ENCODE data around the gene PNMA1. TPM values are rescaled to one million over a fixed set of nuclear protein-coding genes. Genes with fewer than 3 reads are reported as not detected.

The PNMA1 gene
- total RNA-seq, 1 experiment from 2014 or later: 16.8 TPM

DNA sequence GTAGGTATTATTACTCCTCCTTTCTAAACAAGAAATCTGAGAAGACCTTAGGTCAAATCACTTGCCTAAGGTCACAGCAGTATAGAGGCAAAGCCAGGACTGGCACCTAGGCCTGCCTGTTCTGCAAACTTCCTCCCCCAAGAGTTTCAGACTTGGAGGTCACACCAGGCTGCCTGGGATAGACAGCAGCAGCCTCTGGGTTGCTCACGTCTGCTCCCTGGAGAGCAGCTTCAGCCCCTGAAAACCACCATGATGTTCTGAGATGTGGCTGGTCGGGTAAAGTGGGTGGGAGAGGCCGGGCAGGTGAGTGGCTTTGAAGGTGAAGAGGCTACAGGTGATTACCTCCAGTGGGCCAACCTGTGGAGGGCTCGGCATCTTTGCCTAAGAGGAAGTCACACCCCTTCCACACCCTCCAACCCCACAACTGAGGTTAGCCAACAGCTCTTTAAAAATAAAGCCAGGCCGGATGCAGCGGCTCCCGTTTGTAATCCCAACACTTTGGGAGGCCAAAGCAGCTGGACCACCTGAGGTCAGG lies 37.0 kb upstream of the PNMA1 start:
- no peak for DNase-seq (ENCODE audit: low read depth)

DNA sequence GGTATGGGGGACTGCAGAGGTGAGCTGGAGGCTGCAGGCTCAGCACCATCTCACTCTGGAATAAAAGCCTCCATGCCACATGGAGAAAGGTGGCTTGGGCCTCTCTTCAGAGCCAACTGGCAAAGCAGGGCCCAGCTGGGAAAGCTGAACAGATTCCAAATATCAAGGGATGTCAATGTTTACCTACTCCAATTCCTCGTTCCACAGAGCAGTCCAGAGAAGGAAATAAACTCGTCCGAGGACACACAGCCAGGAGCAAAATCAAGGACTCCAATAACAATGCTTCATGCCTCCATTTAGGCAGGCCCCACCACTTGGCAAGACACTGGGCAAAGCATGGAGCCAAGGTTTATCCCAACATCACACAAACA lies 36.3 kb upstream of the PNMA1 start:
- DNase-seq (ENCODE audit: low read depth): no peak

- no peak for DNase-seq (ENCODE audit: low read depth)
These were observed 35.7 kb upstream of the PNMA1 start for GRCh38 chr14:73749706-73750530.

GRCh38 chr14:73748858-73749357 lies 34.7 kb upstream of the PNMA1 start:
- DNase-seq (ENCODE audit: low read depth): no peak

DNA sequence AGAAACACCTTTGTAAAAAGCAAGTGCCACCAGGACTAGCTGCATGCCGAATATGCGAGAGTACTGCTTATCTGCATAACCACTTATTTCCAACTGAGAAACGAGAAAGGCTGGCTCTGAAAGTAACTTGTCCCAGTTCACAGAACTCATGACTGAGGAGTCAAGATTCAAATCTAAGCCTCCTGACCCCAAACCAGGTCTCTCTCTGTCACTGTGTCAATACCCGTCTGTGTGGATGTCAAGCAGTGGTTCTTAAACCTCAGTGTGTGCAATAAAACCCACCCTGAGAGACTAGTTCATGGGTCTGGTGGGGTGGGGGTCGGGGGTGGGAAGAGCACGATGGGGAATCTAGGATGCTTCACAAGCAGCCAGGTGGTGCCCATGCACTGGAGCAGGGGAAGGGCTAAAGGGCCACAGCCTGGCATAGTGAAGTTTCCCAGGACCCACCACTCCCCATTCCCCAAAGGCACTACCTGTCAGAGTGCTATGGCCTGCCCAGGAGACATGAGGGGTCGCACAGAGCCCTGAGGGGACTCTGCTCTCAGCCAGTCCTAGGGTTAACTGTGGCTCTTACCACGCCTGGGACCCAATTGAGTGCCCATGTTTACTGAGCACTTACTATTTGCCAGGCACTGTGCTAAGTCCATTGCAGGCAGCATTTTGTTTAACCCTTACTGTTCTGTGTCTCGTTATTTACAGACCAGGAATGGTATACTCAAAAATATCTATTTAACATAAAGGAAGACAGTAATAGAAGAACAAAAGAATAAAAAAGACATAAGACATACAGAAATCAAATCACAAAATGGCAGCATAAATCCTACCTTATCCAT lies 33.4 kb upstream of the PNMA1 start:
- DNase-seq (ENCODE audit: low read depth): no peak

DNA sequence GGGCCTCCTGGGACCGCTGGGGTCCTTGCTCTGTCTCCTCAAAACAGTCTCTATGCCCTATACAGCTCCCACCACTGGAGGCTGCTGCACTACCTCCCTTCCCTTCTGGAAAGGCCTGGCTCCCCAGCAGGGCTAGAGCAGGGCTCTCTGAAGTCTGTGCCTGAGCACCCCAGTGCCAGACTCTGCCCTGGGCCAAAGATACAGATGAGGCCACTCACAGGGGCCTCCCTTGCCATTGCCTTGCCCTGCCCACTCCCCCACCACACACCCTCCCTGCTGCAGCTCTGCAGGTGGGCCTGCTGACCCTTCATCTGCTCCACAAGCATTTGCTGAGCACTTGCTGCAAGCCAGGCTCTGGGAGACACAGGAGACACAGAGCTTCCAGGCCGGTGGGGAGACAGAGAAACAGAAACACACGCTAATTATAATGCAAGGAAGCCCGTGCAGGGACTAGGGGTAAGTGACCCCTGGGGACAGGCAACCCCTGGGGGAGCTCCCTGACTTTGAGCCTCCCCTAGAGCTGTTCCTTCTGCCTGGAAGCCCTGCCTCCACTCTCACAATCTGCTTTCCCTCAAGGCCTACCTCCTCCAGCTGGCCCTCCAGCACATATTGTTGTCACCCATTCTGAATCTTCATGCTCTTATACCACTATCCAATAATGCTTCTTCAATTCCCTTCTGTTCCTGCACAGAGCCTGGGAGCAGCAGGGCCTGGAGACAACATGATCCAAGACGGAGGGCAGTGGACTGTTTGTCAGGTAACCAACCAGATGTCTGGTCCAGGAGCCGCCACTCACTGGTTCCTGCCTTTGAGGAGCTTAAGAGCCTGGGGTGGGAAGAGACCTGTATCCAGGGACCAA lies 32.6 kb upstream of the PNMA1 start:
- no peak for DNase-seq (ENCODE audit: low read depth)

DNA sequence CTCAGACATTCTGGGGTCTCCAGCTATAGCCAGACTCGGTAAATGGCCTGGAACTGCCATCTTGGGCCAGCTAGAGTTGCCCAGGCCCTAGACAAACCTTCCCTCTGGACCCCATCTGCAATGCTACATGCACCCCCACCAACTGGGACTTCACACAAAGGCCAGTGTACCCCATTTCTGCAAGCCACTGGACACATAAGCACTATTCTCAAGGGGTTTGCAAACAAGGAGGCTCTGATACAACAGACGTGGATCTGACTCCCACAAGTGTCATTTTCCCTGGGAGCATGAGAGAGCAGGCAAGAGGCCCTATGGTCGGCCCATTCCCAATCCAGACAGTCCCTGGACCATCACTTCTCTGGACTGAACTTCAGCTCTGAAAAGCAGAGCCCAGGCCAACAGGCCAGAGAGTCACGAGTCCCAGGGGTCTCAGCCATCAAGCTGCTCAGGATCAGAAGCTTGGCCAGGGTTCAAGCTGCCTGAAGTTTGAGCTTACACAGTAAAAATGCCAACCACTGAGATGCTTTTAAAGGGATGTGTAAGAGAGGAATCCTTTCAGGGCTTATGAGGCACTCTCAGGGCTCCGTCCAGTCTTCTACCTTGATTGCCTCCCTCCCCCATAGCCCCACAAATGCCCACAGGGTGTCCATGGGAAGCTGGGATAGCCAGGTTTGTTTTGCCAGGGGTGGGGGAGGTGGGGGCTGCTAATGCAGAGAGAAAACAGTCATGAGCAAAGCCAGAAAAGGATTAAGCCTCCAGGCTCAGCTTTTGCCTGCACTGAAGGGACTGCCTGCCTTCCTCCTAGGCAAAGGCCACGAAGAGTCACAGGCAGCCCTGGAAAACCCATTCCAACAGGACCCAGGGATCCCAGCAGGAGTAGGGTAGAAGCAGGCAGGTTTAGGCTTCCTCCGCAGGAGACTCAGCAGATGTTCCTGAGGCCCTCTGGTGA lies 31.7 kb upstream of the PNMA1 start:
- DNase-seq (ENCODE audit: low read depth): peak; percentile 45

- DNase-seq (ENCODE audit: low read depth): no peak
These were observed 30.8 kb upstream of the PNMA1 start for GRCh38 chr14:73744874-73745529.

- peak; percentile 47 for DNase-seq (ENCODE audit: low read depth)
These were observed 30.1 kb upstream of the PNMA1 start for GRCh38 chr14:73744175-73744867.

DNA sequence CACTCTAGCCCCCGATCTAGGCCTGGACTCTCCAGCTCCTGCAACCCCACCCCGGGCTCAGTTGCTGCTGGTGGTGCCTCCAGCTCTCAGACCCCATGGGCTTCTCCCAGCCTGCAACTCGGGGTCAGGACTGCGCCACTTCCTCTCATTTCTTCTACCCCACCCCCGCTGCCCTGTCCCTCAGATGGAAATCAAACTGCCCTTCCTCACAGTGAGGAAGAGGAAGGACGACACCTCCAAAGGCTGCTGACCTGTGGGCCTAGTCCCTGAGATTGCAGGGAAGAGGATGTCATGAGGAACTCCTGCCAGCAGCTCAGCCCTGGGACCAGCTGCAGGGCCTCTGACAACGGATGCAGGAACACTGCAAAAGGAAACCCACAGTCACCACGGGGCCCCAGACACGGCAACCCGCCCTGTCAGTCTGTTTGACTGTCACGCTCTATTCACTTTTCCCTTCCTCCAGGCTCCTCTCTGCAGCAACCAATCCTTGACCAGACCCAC lies 29.3 kb upstream of the PNMA1 start:
- peak; percentile 18 for DNase-seq (ENCODE audit: low read depth)

- no peak for DNase-seq (ENCODE audit: low read depth)
These were observed 28.5 kb upstream of the PNMA1 start for GRCh38 chr14:73742520-73743238.

DNA sequence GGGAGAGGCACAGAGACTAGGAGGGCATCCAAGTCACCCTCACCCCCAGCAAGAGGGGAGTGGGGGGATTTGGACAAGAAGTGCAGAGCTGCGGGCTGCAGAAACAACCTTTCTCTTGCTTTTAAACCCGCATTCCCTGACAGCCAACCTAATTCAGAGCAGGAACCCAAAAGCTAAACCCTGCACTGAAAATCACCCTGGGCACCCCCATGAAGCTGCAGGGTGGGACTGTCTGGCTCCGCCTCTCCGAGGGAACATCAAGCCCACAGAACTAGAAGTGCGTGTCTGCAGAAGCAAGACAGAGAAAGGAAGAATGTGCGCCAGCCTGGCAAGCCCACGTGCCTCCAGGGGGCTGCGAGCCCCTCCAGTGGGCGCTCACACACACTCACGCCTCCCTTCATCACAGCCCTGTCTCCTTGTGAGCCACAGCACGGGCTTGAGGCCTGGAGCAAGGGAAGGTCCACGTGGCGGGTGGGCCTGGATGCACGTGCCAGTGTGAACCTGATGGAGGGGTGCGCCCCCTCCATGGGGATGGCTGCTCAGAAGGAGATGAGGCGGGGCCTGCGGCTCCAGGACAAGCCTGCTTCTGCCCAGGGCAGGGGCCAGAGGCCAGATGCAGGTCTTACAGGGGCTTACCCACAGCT lies 27.8 kb upstream of the PNMA1 start:
- no peak for DNase-seq (ENCODE audit: low read depth)

GRCh38 chr14:73741386-73741875 lies 27.2 kb upstream of the PNMA1 start:
- DNase-seq (ENCODE audit: low read depth): peak; percentile 29

- no peak for DNase-seq (ENCODE audit: low read depth)
These were observed 26.6 kb upstream of the PNMA1 start for GRCh38 chr14:73740618-73741326.

GRCh38 chr14:73739899-73740617 lies 25.9 kb upstream of the PNMA1 start:
- no peak for DNase-seq (ENCODE audit: low read depth)

DNA sequence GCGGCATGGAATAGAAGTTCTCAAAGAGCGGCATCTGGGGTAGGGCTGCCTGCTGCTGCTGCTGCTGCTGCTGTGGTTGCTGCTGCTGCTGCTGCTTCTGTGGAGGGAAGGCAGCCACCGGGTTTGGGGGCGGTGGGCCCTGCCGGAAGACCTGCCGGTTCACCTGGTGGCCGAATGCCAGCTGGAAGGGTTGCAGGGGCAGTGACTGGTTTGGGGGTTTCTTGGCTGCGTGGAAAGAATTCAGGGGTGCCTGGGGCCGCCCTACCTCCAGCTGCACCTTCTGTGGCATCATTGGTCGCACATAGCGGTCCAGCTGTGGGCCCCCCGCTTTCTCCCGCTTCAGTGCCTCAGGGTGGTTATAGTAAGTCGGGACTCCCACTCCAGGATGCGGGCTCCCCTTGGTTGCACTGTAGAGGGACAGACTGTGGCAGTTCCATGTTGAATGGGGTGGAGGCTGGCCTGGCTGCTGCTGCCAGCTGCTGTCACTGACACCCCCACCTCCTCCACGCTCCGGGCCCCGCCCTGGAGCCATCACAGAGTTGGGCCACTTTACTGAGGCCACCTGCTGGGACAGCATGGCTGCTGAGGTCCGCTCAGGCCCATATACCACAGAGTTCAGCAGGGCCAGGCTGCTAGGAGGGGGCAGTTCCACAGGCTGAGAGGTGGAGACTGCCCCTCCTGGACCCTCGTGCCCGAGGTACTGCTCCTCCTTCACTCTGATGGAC lies 25.2 kb upstream of the PNMA1 start:
- no peak for DNase-seq (ENCODE audit: low read depth)
